Hematopoietic multipotent progenitor cell treated with erythropoietin and hydrocortisone succinate and interleukin-3 and kit ligand, for 17 days (in vitro differentiated cells): ENCODE data around the gene GDPD2.

Experiments
- DNase-seq: peaks from one replicate; pipeline ENCODE4 v3.0.0-alpha.2; 2015; ENCODE audit warnings: low spot score

The GDPD2 gene

GRCh38 chrX:70437921-70438665 is 15.0 kb downstream of the GDPD2 start:
- DNase-seq: no peak

GRCh38 chrX:70439016-70439415 is 15.9 kb downstream of the GDPD2 start:
- no peak for DNase-seq

DNA sequence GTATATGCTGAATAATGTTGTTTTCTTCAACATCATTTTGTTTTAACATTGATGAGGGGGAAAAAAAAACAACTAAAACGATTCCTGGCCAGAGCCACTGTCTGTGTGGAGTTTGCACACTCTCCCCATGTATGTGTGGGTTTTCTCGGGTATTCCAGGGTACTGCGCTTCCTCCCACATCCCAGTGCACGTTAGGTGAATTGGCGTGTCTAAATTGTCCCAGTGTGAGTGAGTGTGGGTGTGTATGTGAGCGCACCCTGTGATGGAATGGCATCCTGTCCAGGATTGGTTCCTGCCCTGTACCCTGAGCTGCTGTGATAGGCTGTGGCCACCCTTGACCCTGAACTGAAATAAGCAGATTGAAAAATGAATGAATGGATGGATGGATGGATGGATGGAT is 19.1 kb downstream of the GDPD2 start:
- no peak for DNase-seq

DNA sequence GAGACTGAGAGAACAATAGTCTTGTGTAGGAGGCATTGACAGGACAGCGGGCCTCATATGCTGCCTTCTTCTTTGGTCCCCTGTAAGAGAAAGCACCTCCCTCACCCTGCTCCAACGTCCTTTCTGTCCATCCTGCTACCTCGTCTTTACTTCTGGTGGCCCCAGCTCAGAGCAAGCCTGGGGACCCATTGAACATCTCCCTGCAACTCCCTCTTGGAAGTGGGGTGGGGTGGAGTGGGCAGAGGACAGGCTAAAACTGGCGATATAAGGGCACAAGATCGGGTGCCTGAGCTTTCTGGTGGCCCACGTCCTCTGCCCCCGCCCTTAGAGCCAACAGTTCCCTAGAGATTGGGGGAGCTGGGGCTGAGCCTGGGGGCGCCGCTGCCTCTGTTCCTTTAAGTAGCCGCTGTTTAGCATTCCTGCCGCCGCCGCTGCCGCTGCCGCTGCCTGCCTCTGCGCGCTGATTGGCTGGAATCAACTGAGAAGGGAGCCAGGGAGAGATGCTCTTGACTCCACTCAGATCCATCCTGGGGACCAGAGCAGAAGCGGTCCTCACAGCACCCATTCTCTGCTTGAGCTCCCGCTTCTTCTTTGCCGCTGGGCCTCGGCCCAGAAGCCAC is 21.3 kb downstream of the GDPD2 start, which contains the start of gene DLG3:
Gene DLG3, plus strand, starts transcription at position 510 of the 620 bp plus-strand sequence. CDS start 367 bp downstream, outside the sequence.
- no peak for DNase-seq

- DNase-seq: no peak
Observed at GRCh38 chrX:70444946-70445656, 22.0 kb downstream of the GDPD2 start.

- DNase-seq: no peak
Observed at GRCh38 chrX:70445951-70446350, 22.8 kb downstream of the GDPD2 start.

- DNase-seq: no peak
Observed at GRCh38 chrX:70446380-70447350, 23.6 kb downstream of the GDPD2 start.

GRCh38 chrX:70449457-70449966 is 26.4 kb downstream of the GDPD2 start:
- no peak for DNase-seq

- DNase-seq: peak; percentile 29
Observed at GRCh38 chrX:70452143-70452733, 29.1 kb downstream of the GDPD2 start.

- DNase-seq: no peak
Observed at GRCh38 chrX:70453024-70453618, 30.0 kb downstream of the GDPD2 start.

DNA sequence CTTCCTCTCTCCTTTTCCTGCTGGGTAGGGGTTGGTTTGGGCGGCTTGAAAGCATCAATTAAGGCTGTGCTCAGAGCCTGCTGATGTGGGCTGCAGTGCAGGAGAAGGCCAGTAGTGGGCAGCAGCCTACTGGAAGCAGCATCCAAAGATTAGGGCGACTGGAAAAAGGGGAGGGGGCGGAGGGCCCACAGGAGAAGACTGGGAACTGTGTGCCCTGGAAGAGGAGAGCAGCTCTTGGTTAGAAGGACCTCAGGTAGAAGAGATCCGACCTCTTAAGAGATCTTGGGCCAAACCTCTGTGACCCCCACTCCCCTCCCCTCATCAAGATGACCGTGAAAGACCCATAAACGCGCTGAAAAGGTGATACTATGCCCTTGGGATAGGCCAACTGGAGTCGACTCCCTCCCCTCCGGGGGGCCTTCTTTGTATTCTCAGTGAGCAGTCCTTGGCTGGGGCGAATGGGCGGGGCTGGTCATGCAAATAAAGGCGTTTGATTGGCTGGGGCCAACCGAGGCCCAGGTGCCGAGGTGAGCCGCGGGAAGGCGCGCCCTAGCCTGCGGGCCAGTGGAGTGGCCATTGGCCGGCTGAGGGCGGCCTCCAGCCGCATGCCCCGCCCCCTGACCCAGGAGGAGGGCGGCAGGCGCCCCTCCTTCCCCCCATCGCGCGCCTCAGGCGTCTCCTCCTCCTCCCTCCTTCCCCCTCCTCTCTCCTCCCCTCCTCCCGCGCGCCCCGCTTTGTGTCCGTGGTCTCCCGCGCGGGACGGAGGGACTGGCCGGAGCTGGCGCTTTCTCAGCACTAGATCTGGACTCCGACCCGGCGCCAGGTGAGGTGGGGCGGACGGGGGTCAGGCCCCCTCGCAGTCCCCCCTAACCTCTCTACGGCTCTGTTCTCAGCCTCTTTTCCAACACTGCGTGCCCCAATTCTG is 31.6 kb downstream of the GDPD2 start:
- DNase-seq: no peak

DNA sequence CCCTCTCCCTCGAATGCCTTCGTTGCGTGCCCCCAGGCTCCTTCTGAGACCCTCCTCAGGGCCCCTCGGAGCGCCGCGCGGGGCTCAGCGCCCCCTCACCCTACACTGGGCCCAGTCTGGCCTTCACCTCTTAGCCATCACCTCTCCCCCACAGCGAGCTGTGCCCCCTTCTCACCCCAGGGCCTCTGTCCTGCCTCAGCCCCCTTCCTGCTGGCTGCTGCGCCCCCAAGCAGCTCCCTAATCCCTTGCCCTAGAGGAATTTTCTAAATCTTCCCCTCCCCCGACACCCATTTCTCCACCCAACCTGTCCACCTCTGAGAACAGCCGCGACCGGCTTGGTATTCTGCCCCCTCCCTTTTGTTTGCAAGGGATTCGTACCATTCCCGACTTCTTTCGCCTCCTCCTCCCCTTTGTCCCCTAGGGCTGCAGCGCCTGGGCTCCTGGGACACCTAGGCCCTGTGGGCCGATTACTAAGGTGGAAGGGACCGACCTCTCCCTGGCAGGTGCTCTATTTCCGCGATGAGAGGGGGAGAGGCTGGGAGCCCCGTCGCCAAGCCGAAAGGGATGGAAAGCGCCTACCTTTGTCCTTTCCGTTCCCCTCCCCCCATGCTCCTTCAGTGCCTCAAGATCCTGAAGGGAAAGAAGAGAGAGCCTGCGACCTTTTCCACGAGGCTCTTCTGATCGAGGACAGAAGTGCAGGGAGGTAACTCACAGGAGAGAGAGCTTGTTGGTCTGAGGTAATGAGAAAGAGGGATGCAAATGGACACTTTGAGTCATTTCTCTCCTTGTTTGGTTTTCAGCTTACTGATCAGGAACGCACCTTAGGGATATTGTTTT is 32.5 kb downstream of the GDPD2 start:
- DNase-seq: no peak

GRCh38 chrX:70456256-70456655 is 33.1 kb downstream of the GDPD2 start:
- DNase-seq: no peak

DNA sequence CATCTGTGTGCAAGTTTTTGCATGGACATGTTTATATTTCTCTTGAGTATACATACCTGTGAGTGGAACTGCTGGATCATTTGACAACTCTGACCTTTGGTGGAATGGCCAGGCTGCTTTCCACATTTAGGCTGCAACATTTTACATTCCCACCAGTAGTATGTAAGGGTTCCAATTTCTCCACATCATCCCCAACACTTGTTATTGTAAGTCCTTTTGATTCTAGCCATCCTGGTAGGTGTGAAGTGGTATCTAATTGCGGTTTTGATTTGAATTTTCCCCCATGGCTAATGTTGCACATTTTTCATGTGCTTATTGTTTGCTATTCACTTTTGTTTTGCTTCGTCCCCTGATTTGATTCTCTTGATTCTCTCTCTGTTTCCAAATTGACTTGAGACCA is 37.9 kb downstream of the GDPD2 start:
- DNase-seq: no peak

DNA sequence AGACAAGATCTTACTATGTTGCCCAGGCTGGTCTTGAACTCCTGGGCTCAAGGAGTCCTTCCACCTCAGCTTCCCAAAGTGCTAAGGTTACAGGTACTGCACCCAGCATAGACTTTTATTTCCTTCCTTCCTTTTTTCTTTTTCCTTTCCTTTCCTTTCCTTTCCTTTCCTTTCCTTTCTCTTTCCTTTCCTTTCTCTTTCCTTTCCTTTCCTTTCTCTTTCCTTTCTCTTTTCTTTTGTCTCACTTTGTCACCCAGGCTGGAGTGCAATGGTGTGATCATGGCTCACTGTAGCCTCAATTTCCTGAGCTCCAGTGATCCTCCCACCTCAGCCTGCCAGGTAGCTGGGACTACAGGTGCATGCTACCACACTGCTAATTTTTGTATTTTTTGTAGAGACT is 40.9 kb downstream of the GDPD2 start:
- no peak for DNase-seq

- DNase-seq: no peak
Observed at GRCh38 chrX:70466968-70467367, 43.9 kb downstream of the GDPD2 start.

DNA sequence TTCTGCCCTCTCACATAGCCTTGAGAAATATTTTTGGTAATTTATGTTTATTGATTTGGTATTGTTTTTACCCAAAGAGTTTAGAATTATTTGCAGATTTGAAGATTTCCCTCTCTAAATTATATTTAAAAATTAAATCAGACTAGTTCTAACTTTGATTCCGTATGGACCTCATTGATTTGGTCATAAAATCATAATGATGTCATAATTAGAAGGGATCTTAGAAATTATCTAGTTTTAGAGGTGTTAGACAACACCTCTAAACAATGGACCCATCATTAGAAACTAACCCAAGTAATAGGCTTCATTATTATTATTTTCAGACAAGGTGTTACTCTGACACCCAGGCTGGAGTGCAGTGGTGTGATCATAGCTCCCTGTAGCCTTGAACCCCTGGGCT is 45.6 kb downstream of the GDPD2 start:
- no peak for DNase-seq

DNA sequence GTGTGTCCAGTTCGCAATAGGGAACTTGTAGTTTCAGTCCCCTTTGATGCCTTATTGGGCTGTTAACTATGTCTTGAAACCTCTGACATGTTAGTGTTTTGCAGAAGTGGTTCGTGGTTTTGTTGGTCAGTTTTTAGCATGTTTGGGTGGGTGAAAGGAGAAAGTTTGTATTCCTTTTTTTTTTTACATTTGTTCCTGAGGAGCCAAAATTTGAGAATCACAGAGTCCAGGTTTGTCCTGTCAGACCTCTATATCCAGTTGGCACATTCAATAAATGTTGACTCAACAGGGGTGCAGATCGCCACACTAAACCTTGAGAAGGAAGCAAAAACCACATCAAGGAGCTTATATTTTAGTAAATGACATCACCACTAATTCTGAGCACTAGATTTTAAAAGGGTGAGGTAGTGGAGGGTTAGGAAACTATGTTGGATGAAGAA is 47.8 kb downstream of the GDPD2 start:
- no peak for DNase-seq
